Caco-2 (cell line): ENCODE data around the gene PGR. TPM values are rescaled to one million over a fixed set of nuclear protein-coding genes. Genes with fewer than 3 reads are reported as not detected.

Experiments
- BruUV-seq: library from RNA; stranded (reverse); fragments of 400-500 nt; replicated peaks from 2 replicates; lab custom pipeline; 2021; lab: Mats Ljungman, UMichigan
- CTCF ChIA-PET: fragments of 300-600 bp; sonication (Branson Sonifier 250); formaldehyde crosslinking; loops from one replicate; lab custom pipeline; 2022; ENCODE audit warnings: antibody characterized with exemption; lab: Charles Lee
- POLR2A ChIA-PET: fragments of 300-600 bp; sonication (Branson Sonifier 250); formaldehyde crosslinking; loops from one replicate; lab custom pipeline; 2022; ENCODE audit warnings: antibody characterized with exemption; lab: Charles Lee
- DNase-seq, 2 experiments: peaks; one replicate each; pipeline versions ENCODE4 v3.0.0 to v3.0.0-alpha.2; 2020 to 2022
- H3K27me3 ChIP-seq: replicated peaks from 2 replicates; pipeline ENCODE4 v1.6.0; 2011; ENCODE audit warnings: low read length; ENCODE audit not compliant: control insufficient read depth, insufficient read depth
- H3K36me3 ChIP-seq: 2 replicates; pipeline ENCODE4 v1.5.1; 2011; ENCODE audit warnings: low read length; ENCODE audit not compliant: control insufficient read depth, insufficient read depth
- H3K4me1 ChIP-seq: fragments of 250-450 bp; sonication (Bioruptor Pico); 2 replicates; pipeline ENCODE4 v1.5.1; 2020; ENCODE audit warnings: mild to moderate bottlenecking
- H3K4me3 ChIP-seq: 2 replicates; pipeline ENCODE4 v1.5.1; 2011; ENCODE audit warnings: low read depth, mild to moderate bottlenecking, control low read depth, low read length
- H3K9me3 ChIP-seq: fragments of 250-450 bp; sonication (Bioruptor Pico); 2 replicates; pipeline ENCODE4 v1.5.1; 2020; ENCODE audit warnings: mild to moderate bottlenecking, moderate library complexity
- H3K27ac Mint-ChIP-seq: one replicate; pipeline ENCODE4 v1.8.0; 2022; ENCODE audit warnings: mixed read lengths; ENCODE audit not compliant: unreplicated experiment
- H3K27me3 Mint-ChIP-seq: one replicate; pipeline ENCODE4 v1.8.0; 2022; ENCODE audit warnings: mixed read lengths; ENCODE audit not compliant: insufficient read depth, unreplicated experiment
- H3K36me3 Mint-ChIP-seq: one replicate; pipeline ENCODE4 v1.8.0; 2022; ENCODE audit warnings: mild to moderate bottlenecking, mixed read lengths; ENCODE audit not compliant: insufficient read depth, unreplicated experiment
- H3K4me1 Mint-ChIP-seq: one replicate; pipeline ENCODE4 v1.8.0; 2022; ENCODE audit warnings: low read depth, mixed read lengths; ENCODE audit not compliant: unreplicated experiment
- H3K4me3 Mint-ChIP-seq: one replicate; pipeline ENCODE4 v1.8.0; 2022; ENCODE audit warnings: mild to moderate bottlenecking, moderate library complexity, mixed read lengths; ENCODE audit not compliant: unreplicated experiment
- H3K9me3 Mint-ChIP-seq: one replicate; pipeline ENCODE4 v1.8.0; 2022; ENCODE audit warnings: mixed read lengths; ENCODE audit not compliant: unreplicated experiment
- CTCF ChIP-seq, 2 experiments: fragments of 200-600 bp in 1 of 2; IDR thresholded peaks; 1 replicate in 1 of 2; 2 replicates in 1 of 2; pipeline versions ENCODE4 v1.5.1 to v1.8.0; 2011 to 2022; ENCODE audit warnings: antibody characterized with exemption in 1 of 2, control low read depth in 1 of 2, inconsistent platforms in 1 of 2, low read depth in 1 of 2, low read length in 1 of 2, mild to moderate bottlenecking in 1 of 2, moderate library complexity in 1 of 2; ENCODE audit not compliant: insufficient read depth in 1 of 2, severe bottlenecking in 1 of 2, unreplicated experiment in 1 of 2
- intact Hi-C: fragments of 100-400 bp; cut with micrococcal nuclease; formaldehyde crosslinking; loops from one replicate; pipeline ENCODE4 v1.10.0; 2022; ENCODE audit not compliant: unreplicated experiment
- total RNA-seq: library from RNA; stranded (reverse); gene quantifications from 2 replicates; pipeline ENCODE4 v1.2.3, GENCODE V29; 2022

The PGR gene
- total RNA-seq, 1 experiment from 2014 or later, result not detected

GRCh38 chr11:101008961-101009689 is 120.5 kb downstream of the PGR start:
- CTCF ChIA-PET, result no interaction called here
- POLR2A ChIA-PET, result no interaction called here
- intact Hi-C loops, result no loop called here

GRCh38 chr11:101003468-101003867 is 126.1 kb downstream of the PGR start:
- peak; percentile 38 to 47 for TF ChIP-seq CTCF (IDR thresholded peaks at IDR 0.05; ENCODE audit: insufficient read depth in 1 of 2, low read depth in 1 of 2, low read length in 1 of 2, severe bottlenecking in 1 of 2, unreplicated experiment in 1 of 2)
- no peak overlapping the region for H3K4me3 Mint-ChIP-seq
- no peak overlapping the region for H3K4me3 ChIP-seq
- no peaks in the 10 kb centered on the region for H3K4me1 Mint-ChIP-seq
- H3K4me1 ChIP-seq, result no peaks in the 10 kb centered on the region
- no peaks in the 10 kb centered on the region for H3K27me3 ChIP-seq
- no peaks in the 10 kb centered on the region for H3K9me3 Mint-ChIP-seq
- H3K36me3 Mint-ChIP-seq, result no peaks in the 10 kb centered on the region
- BruUV-seq, result no TSS peak
- peak in 1 of 2 experiments; percentile 42 for DNase-seq
- intact Hi-C loops, result loop anchor here (5.0 kb wide), 1 partner anchor 426 kb away; no protein-coding TSS in a partner anchor
- ChIA-PET CTCF (interaction anchor here (1.1 kb wide), 1 partner anchor 23 kb away, joined by 4 read pairs; no protein-coding TSS in a partner anchor), POLR2A (no interaction called here)
- no peaks in the 10 kb centered on the region for H3K9me3 ChIP-seq
- peaks cover 19% of the 10 kb centered on the region for H3K27me3 Mint-ChIP-seq
- no peak overlapping the region for H3K27ac Mint-ChIP-seq
- H3K36me3 ChIP-seq, result no peaks in the 10 kb centered on the region

More at GRCh38 chr11:101008961-101009689, 120.5 kb downstream of the PGR start:
- no peak for DNase-seq
- Mint-ChIP-seq H3K36me3 (no peaks in the 10 kb centered on the region), H3K4me3 (no peak overlapping the region), H3K27ac (no peak overlapping the region), H3K4me1 (no peaks in the 10 kb centered on the region), H3K9me3 (no peaks in the 10 kb centered on the region), H3K27me3 (peaks cover 18% of the 10 kb centered on the region)
- Histone ChIP-seq H3K4me1 (no peaks in the 10 kb centered on the region), H3K36me3 (no peaks in the 10 kb centered on the region), H3K4me3 (no peak overlapping the region), H3K9me3 (no peaks in the 10 kb centered on the region), H3K27me3 (no peaks in the 10 kb centered on the region)
- no peak for TF ChIP-seq CTCF (IDR thresholded peaks at IDR 0.05; ENCODE audit: insufficient read depth in 1 of 2, low read depth in 1 of 2, low read length in 1 of 2, severe bottlenecking in 1 of 2, unreplicated experiment in 1 of 2)
- BruUV-seq, result no TSS peak

- Mint-ChIP-seq H3K27ac (no peak overlapping the region), H3K4me1 (no peaks in the 10 kb centered on the region), H3K4me3 (no peak overlapping the region), H3K36me3 (no peaks in the 10 kb centered on the region), H3K27me3 (peaks cover 14% of the 10 kb centered on the region), H3K9me3 (no peaks in the 10 kb centered on the region)
- BruUV-seq, result no TSS peak
- CTCF ChIA-PET, result no interaction called here
- no peak for DNase-seq
- Histone ChIP-seq H3K36me3 (no peaks in the 10 kb centered on the region), H3K4me3 (no peak overlapping the region), H3K27me3 (no peaks in the 10 kb centered on the region), H3K4me1 (no peaks in the 10 kb centered on the region), H3K9me3 (no peaks in the 10 kb centered on the region)
- POLR2A ChIA-PET, result no interaction called here
- intact Hi-C loops, result loop anchor here (5.0 kb wide), 1 partner anchor 422 kb away; no protein-coding TSS in a partner anchor
- no peak for TF ChIP-seq CTCF (IDR thresholded peaks at IDR 0.05; ENCODE audit: insufficient read depth in 1 of 2, low read depth in 1 of 2, low read length in 1 of 2, severe bottlenecking in 1 of 2, unreplicated experiment in 1 of 2)
These were observed 129.9 kb downstream of the PGR start for GRCh38 chr11:100999756-101000155.
